WTC11 (cell line): ENCODE results near the gene RIN2. TPM values are rescaled to one million over a fixed set of nuclear protein-coding genes. Genes with fewer than 3 reads are reported as not detected.

Experiments
- ATAC-seq: fragments of 200-7000 bp; cut with Tn5 transposase; 2 replicates; pipeline ENCODE4 v1.10.0; 2021; ENCODE audit warnings: mild to moderate bottlenecking, moderate library complexity
- CTCF ChIA-PET: fragments of 300-600 bp; sonication (Branson Sonifier 250); formaldehyde crosslinking; loops from one replicate; lab custom pipeline; 2021; ENCODE audit warnings: antibody characterized with exemption; lab: Charles Lee
- POLR2A ChIA-PET: fragments of 350-600 bp; sonication (Branson Sonifier 250); formaldehyde crosslinking; loops from one replicate; lab custom pipeline; 2021; ENCODE audit warnings: antibody characterized with exemption; lab: Charles Lee
- DNase-seq: peaks from one replicate; pipeline ENCODE4 v3.0.0; 2021; ENCODE audit warnings: low spot score
- H3K27ac Mint-ChIP-seq: 2 replicates; pipeline ENCODE4 v1.8.0; 2021; ENCODE audit warnings: mixed read lengths
- H3K27me3 Mint-ChIP-seq: 2 replicates; pipeline ENCODE4 v1.8.0; 2021; ENCODE audit warnings: low read depth, mild to moderate bottlenecking, moderate library complexity, mixed read lengths
- H3K36me3 Mint-ChIP-seq: 2 replicates; pipeline ENCODE4 v1.8.0; 2021; ENCODE audit warnings: mixed read lengths
- H3K4me1 Mint-ChIP-seq: 2 replicates; pipeline ENCODE4 v1.8.0; 2022; ENCODE audit warnings: mixed read lengths
- H3K4me3 Mint-ChIP-seq: 2 replicates; pipeline ENCODE4 v1.8.0; 2021; ENCODE audit warnings: mild to moderate bottlenecking, moderate library complexity, mixed read lengths
- H3K9me3 Mint-ChIP-seq: 2 replicates; pipeline ENCODE4 v1.8.0; 2021; ENCODE audit warnings: mixed read lengths
- ATF3 ChIP-seq: sonication (generic); formaldehyde crosslinking; conservative IDR thresholded peaks from 2 replicates; pipeline ENCODE4 v1.8.1; 2022; ENCODE audit warnings: mild to moderate bottlenecking, missing genetic modification reagents
- ATF6 ChIP-seq: sonication (generic); formaldehyde crosslinking; IDR thresholded peaks from 2 replicates; pipeline ENCODE4 v1.8.1; 2023; ENCODE audit warnings: mild to moderate bottlenecking, missing genetic modification reagents
- CDX4 ChIP-seq: fragments of 250-450 bp; sonication (Bioruptor Pico); IDR thresholded peaks from 2 replicates; pipeline ENCODE4 v1.9.0; 2021; ENCODE audit warnings: moderate library complexity, mild to moderate bottlenecking, inconsistent platforms, borderline replicate concordance
- E2F4 ChIP-seq: sonication (generic); formaldehyde crosslinking; IDR thresholded peaks from 2 replicates; pipeline ENCODE4 v1.8.1; 2022; ENCODE audit warnings: low read depth, mild to moderate bottlenecking, moderate library complexity, missing genetic modification reagents, borderline replicate concordance
- E2F5 ChIP-seq: sonication (generic); formaldehyde crosslinking; IDR thresholded peaks from 2 replicates; pipeline ENCODE4 v1.8.1; 2022; ENCODE audit warnings: mild to moderate bottlenecking, moderate library complexity, missing genetic modification reagents
- GABPB1 ChIP-seq: sonication (generic); formaldehyde crosslinking; IDR thresholded peaks from 2 replicates; pipeline ENCODE4 v1.8.1; 2023; ENCODE audit warnings: mild to moderate bottlenecking, missing genetic modification reagents
- IRF2 ChIP-seq: sonication (generic); formaldehyde crosslinking; IDR thresholded peaks from 2 replicates; pipeline ENCODE4 v1.8.0; 2022; ENCODE audit warnings: low read depth, missing genetic modification reagents, borderline replicate concordance
- JAZF1 ChIP-seq: fragments of 250-450 bp; sonication (Bioruptor Pico); IDR thresholded peaks from 2 replicates; pipeline ENCODE4 v1.9.0; 2021; ENCODE audit warnings: moderate library complexity, mild to moderate bottlenecking, inconsistent platforms
- MLX ChIP-seq: sonication (generic); formaldehyde crosslinking; IDR thresholded peaks from 2 replicates; pipeline ENCODE4 v1.8.1; 2023; ENCODE audit warnings: mild to moderate bottlenecking, missing genetic modification reagents, moderate library complexity
- NFATC4 ChIP-seq: fragments of 250-450 bp; sonication (Bioruptor Pico); IDR thresholded peaks from 2 replicates; pipeline ENCODE4 v1.9.0; 2021; ENCODE audit warnings: mild to moderate bottlenecking
- OVOL2 ChIP-seq: fragments of 250-450 bp; sonication (Bioruptor Pico); IDR thresholded peaks from 2 replicates; pipeline ENCODE4 v1.9.0; 2021; ENCODE audit warnings: mild to moderate bottlenecking, borderline replicate concordance
- PRRX2 ChIP-seq: fragments of 250-450 bp; sonication (Bioruptor Pico); IDR thresholded peaks from 2 replicates; pipeline ENCODE4 v1.8.0; 2021; ENCODE audit warnings: mild to moderate bottlenecking
- SMAD4 ChIP-seq: sonication (generic); formaldehyde crosslinking; IDR thresholded peaks from 2 replicates; pipeline ENCODE4 v1.8.0; 2022; ENCODE audit warnings: mild to moderate bottlenecking, missing genetic modification reagents
- USF2 ChIP-seq: sonication (generic); formaldehyde crosslinking; IDR thresholded peaks from 2 replicates; pipeline ENCODE4 v1.8.1; 2023; ENCODE audit warnings: mild to moderate bottlenecking, missing genetic modification reagents, moderate library complexity
- ZNF121 ChIP-seq: sonication (generic); formaldehyde crosslinking; IDR thresholded peaks from 2 replicates; pipeline ENCODE4 v1.8.0; 2023; ENCODE audit warnings: missing genetic modification reagents
- ZNF232 ChIP-seq: sonication (generic); formaldehyde crosslinking; IDR thresholded peaks from 2 replicates; pipeline ENCODE4 v1.8.0; 2022; ENCODE audit warnings: mild to moderate bottlenecking, missing genetic modification reagents
- ZNF281 ChIP-seq: sonication (generic); formaldehyde crosslinking; IDR thresholded peaks from 2 replicates; pipeline ENCODE4 v1.8.0; 2023; ENCODE audit warnings: mild to moderate bottlenecking, missing genetic modification reagents
- ZNF512 ChIP-seq: sonication (generic); formaldehyde crosslinking; IDR thresholded peaks from 2 replicates; pipeline ENCODE4 v1.8.1; 2022; ENCODE audit warnings: missing genetic modification reagents, borderline replicate concordance
- ZSCAN18 ChIP-seq: fragments of 250-450 bp; sonication (Bioruptor Pico); IDR thresholded peaks from 2 replicates; pipeline ENCODE4 v2.1.2; 2022; ENCODE audit warnings: mild to moderate bottlenecking, moderate library complexity
- total RNA-seq: library from RNA; stranded (reverse); gene quantifications from 3 replicates; pipeline ENCODE4 v1.2.3, GENCODE V29; 2021

Gene RIN2
- total RNA-seq, 1 experiment from 2014 or later: 4.3 TPM

- ATAC-seq (no peak), DNase-seq (no peak)
- Mint-ChIP-seq H3K27me3 (no peaks in the 10 kb centered on the region), H3K27ac (no peak overlapping the region), H3K4me1 (peaks cover 10% of the 10 kb centered on the region), H3K4me3 (no peak overlapping the region), H3K36me3 (no peaks in the 10 kb centered on the region), H3K9me3 (no peaks in the 10 kb centered on the region)
- CTCF ChIA-PET: no interaction called here
- TF ChIP-seq JAZF1 (CRISPR knock-in tag): no peak
- POLR2A ChIA-PET: no interaction called here
Measured at GRCh38 chr20:19794941-19795340, 36.9 kb downstream of the RIN2 start.

GRCh38 chr20:19799325-19799724, 41.3 kb downstream of the RIN2 start:
- H3K9me3 Mint-ChIP-seq: no peaks in the 10 kb centered on the region
- no peaks in the 10 kb centered on the region; the same call in 1 of the 2 replicates for H3K4me1 Mint-ChIP-seq
- ATAC-seq (no peak), DNase-seq (no peak)
- no peaks in the 10 kb centered on the region for H3K27me3 Mint-ChIP-seq
- no peak for TF ChIP-seq IRF2 (CRISPR knock-in tag)
- TF ChIP-seq NFATC4 (CRISPR knock-in tag): no peak
- TF ChIP-seq ZNF281 (CRISPR knock-in tag): no peak
- ChIA-PET POLR2A (no interaction called here), CTCF (interaction anchor here (1.6 kb wide), 1 partner anchor 10 kb away, joined by 6 read pairs; no protein-coding TSS in a partner anchor)
- no peak overlapping the region for H3K27ac Mint-ChIP-seq
- no peak overlapping the region for H3K4me3 Mint-ChIP-seq
- H3K36me3 Mint-ChIP-seq: no peaks in the 10 kb centered on the region

GRCh38 chr20:19802099-19802491, 44.0 kb downstream of the RIN2 start:
- Mint-ChIP-seq H3K36me3 (no peaks in the 10 kb centered on the region), H3K4me1 (no peaks in the 10 kb centered on the region; the same call in 1 of the 2 replicates), H3K27ac (no peak overlapping the region), H3K4me3 (no peak overlapping the region), H3K27me3 (no peaks in the 10 kb centered on the region), H3K9me3 (peaks cover 3% of the 10 kb centered on the region; the same call in 1 of the 2 replicates)
- DNase-seq (no peak), ATAC-seq (no peak)
- ChIA-PET POLR2A (no interaction called here), CTCF (interaction anchor here (0.6 to 2.7 kb wide), 8 partner anchors 13 to 728 kb away, joined by 3 to 7 read pairs (median 5); no protein-coding TSS in a partner anchor)
- TF ChIP-seq SMAD4 (CRISPR knock-in tag): no peak
- no peak for TF ChIP-seq ZNF232 (CRISPR knock-in tag)
- TF ChIP-seq ZNF121 (CRISPR knock-in tag): no peak
- no peak for TF ChIP-seq E2F4 (CRISPR knock-in tag)
- TF ChIP-seq E2F5 (CRISPR knock-in tag): no peak
- no peak for TF ChIP-seq PRRX2 (CRISPR knock-in tag)
- no peak for TF ChIP-seq ATF3 (CRISPR knock-in tag)
- TF ChIP-seq ZSCAN18 (CRISPR knock-in tag): no peak
- no peak for TF ChIP-seq CDX4 (CRISPR knock-in tag)
- TF ChIP-seq MLX: no peak
- TF ChIP-seq GABPB1 (CRISPR knock-in tag): no peak
- no peak for TF ChIP-seq ATF6 (CRISPR knock-in tag)
- TF ChIP-seq USF2 (CRISPR knock-in tag): no peak
- no peak for TF ChIP-seq ZNF512
- no peak for TF ChIP-seq OVOL2 (CRISPR knock-in tag)
